ENCODE data around the gene B9D2. TPM values are rescaled to one million over a fixed set of nuclear protein-coding genes. Genes with fewer than 3 reads are reported as not detected.
"Not testable (repeated sequence)": the region's sequence is repeated elsewhere in the genome, so short reads cannot be mapped to it uniquely, and the experiment has no call there.

Gene B9D2
- total and polyA plus RNA-seq, 7 donors = 7.2 to 14.5 (median 10.1) TPM

GRCh38 chr19:41410336-41411054 lies 46.5 kb upstream of the B9D2 start:
- Histone ChIP-seq H3K27ac (peak overlapping the region in 2 of 4 donors; percentile 4 to 18), H3K4me1 (peaks cover 0 to 24% (median 19%) of the 10 kb centered on the region in 4 donors), H3K4me3 (no peak overlapping the region), H3K9me3 (no peaks in the 10 kb centered on the region), H3K36me3 (peaks cover 23 to 51% (median 33%) of the 10 kb centered on the region in 4 donors), H3K27me3 (no peaks in the 10 kb centered on the region)
- 93 to 95% methylated on average over 23 of the region's 23 CpGs for WGBS, 2 donors
- DNase-seq = no peak
- no peak for TF ChIP-seq POLR2AphosphoS5 (IDR thresholded peaks at IDR 0.05)
- no peak for TF ChIP-seq CTCF (IDR thresholded peaks at IDR 0.05)
- intact Hi-C loops (cut with DNase I) = no loop called here

- intact Hi-C loops (cut with DNase I) = no loop called here
- Histone ChIP-seq H3K27me3 (no peaks in the 10 kb centered on the region), H3K4me3 (no peak overlapping the region), H3K36me3 (peaks cover 13 to 38% (median 22%) of the 10 kb centered on the region in 4 donors), H3K27ac (peak overlapping the region in 3 of 4 donors; percentile 4 to 47 (median 23)), H3K9me3 (no peaks in the 10 kb centered on the region), H3K4me1 (peaks cover 0 to 24% (median 19%) of the 10 kb centered on the region in 4 donors)
- no peak for DNase-seq
- WGBS, 2 donors = 36 to 70% methylated on average over 4 of the region's 4 CpGs
- no peak for TF ChIP-seq POLR2AphosphoS5 (IDR thresholded peaks at IDR 0.05)
- no peak for TF ChIP-seq POLR2A (IDR thresholded peaks at IDR 0.05)
- no peak for TF ChIP-seq CTCF (IDR thresholded peaks at IDR 0.05)
- no peak for TF ChIP-seq EP300 (IDR thresholded peaks at IDR 0.05)
Observed at GRCh38 chr19:41409288-41409687, 45.3 kb upstream of the B9D2 start.

DNA sequence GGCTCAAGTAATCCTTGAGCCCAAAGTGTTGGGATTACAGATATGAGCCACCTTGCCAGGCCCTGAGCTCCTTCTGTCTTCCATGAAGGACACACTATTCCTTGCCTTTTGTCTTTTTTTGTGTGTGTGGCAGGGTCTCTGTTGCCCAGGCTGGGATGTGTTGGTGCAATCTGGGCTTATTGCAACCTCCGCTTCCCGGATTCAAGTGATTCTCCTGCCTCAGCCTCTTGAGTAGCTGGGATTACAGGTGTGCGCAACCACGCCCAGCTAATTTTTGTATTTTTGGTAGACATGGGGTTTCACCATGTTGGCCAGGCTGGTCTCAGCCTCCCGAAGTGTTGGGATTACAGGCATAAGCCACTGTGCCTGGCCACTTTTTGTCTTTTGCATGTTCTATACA lies 44.9 kb upstream of the B9D2 start:
- H3K9me3 ChIP-seq; intact Hi-C loops (cut with DNase I); DNase-seq; H3K4me3 ChIP-seq; H3K27me3 ChIP-seq: not testable (repeated sequence)
- Histone ChIP-seq H3K36me3 (peaks cover 8 to 34% (median 18%) of the 10 kb centered on the region in 4 donors), H3K4me1 (peaks cover 0 to 24% (median 19%) of the 10 kb centered on the region in 4 donors), H3K27ac (peak overlapping the region in 3 of 4 donors; percentile 4 to 47 (median 23))
- 92 to 95% methylated on average over 5 of the region's 5 CpGs for WGBS, 2 donors

GRCh38 chr19:41408256-41408655 lies 44.3 kb upstream of the B9D2 start:
- Histone ChIP-seq H3K9me3 (no peaks in the 10 kb centered on the region), H3K4me1 (peaks cover 0 to 24% (median 19%) of the 10 kb centered on the region in 4 donors), H3K36me3 (peaks cover 2 to 34% (median 14%) of the 10 kb centered on the region in 4 donors), H3K4me3 (no peak overlapping the region), H3K27me3 (no peaks in the 10 kb centered on the region), H3K27ac (no peak overlapping the region)
- intact Hi-C loops (cut with DNase I) = no loop called here
- no peak for DNase-seq
- TF ChIP-seq POLR2AphosphoS5 (IDR thresholded peaks at IDR 0.05) (no peak), CTCF (IDR thresholded peaks at IDR 0.05) (no peak), POLR2A (IDR thresholded peaks at IDR 0.05) (no peak), EP300 (IDR thresholded peaks at IDR 0.05) (no peak)
- WGBS, 2 donors = 40 to 70% methylated on average over 4 of the region's 4 CpGs

DNA sequence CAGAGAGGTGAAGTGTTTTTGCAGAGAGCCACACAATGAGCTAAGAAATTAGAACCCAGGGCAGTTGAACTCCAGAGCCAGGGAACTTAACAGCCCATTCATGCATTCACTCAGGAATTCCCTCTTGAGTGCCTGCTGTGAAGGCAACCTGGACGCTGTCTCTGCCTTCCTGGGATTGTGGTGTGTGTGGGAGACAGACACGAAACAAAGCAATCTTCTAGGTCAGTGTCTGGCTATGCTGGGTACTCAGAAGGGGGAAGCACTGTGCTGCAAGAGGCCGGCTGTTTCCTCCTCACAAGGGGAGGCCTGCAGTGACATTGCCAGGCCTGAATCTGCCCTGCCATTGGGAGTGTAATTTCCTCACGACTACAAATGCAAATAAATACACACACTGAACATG lies 43.3 kb upstream of the B9D2 start:
- no peaks in the 10 kb centered on the region for H3K9me3 ChIP-seq
- H3K36me3 ChIP-seq = peaks cover 0 to 31% (median 11%) of the 10 kb centered on the region in 4 donors
- H3K27me3 ChIP-seq = no peaks in the 10 kb centered on the region
- peaks cover 0 to 24% (median 21%) of the 10 kb centered on the region in 4 donors for H3K4me1 ChIP-seq
- 49 to 75% methylated on average over 4 of the region's 4 CpGs for WGBS, 2 donors
- no peak overlapping the region for H3K4me3 ChIP-seq
- H3K27ac ChIP-seq = no peak overlapping the region
- no peak for TF ChIP-seq POLR2A (IDR thresholded peaks at IDR 0.05)
- TF ChIP-seq POLR2AphosphoS5 (IDR thresholded peaks at IDR 0.05) = no peak
- TF ChIP-seq EP300 (IDR thresholded peaks at IDR 0.05) = no peak
- no peak for TF ChIP-seq CTCF (IDR thresholded peaks at IDR 0.05)
- intact Hi-C loops (cut with DNase I) = no loop called here
- DNase-seq = no peak
